ENCODE data around the gene UBP1. TPM values are rescaled to one million over a fixed set of nuclear protein-coding genes. Genes with fewer than 3 reads are reported as not detected.
"Not testable (repeated sequence)": the region's sequence is repeated elsewhere in the genome, so short reads cannot be mapped to it uniquely, and the experiment has no call there.

UBP1 gene
- total and polyA plus RNA-seq, 4 donors: 23.1 to 95.2 (median 45.9) TPM

- no peak overlapping the region for H3K4me3 ChIP-seq
- H3K4me1 ChIP-seq (ENCODE audit: control insufficient read depth in 5 of 5, insufficient read depth in 5 of 5, low read length in 5 of 5): no peaks in the 10 kb centered on the region
- 58 to 78% methylated on average over 3 of the region's 3 CpGs for WGBS, 2 donors
- no peaks in the 10 kb centered on the region for H3K27me3 ChIP-seq (ENCODE audit: control insufficient read depth in 3 of 3, insufficient read depth in 3 of 3, low read length in 2 of 3)
- H3K9ac ChIP-seq (ENCODE audit: insufficient read depth in 1 of 2, low read length in 2 of 2): no peak overlapping the region
- no peak overlapping the region for H3K27ac ChIP-seq (ENCODE audit: low read depth in 1 of 2, low read length in 1 of 2)
- no peak for DNase-seq
- H3K9me3 ChIP-seq (ENCODE audit: control insufficient read depth in 4 of 4, insufficient read depth in 3 of 4, low read length in 3 of 4): no peaks in the 10 kb centered on the region
- H3K36me3 ChIP-seq (ENCODE audit: control insufficient read depth in 4 of 4, insufficient read depth in 4 of 4, low read length in 4 of 4): peaks cover 8 to 16% (median 12%) of the 10 kb centered on the region in 4 donors
- no peak for TF ChIP-seq CTCF (IDR thresholded peaks at IDR 0.05; ENCODE audit: control extremely low read depth, extremely low read depth)
- no peak for ATAC-seq (ENCODE audit: insufficient read depth, low FRiP score)
These were observed 23.0 kb downstream of the UBP1 start for GRCh38 chr3:33417066-33417673.

- H3K4me1 ChIP-seq (ENCODE audit: control insufficient read depth in 5 of 5, insufficient read depth in 5 of 5, low read length in 5 of 5); H3K4me3 ChIP-seq; H3K9ac ChIP-seq (ENCODE audit: insufficient read depth in 1 of 2, low read length in 2 of 2); H3K27me3 ChIP-seq (ENCODE audit: control insufficient read depth in 3 of 3, insufficient read depth in 3 of 3, low read length in 2 of 3); H3K27ac ChIP-seq (ENCODE audit: low read depth in 1 of 2, low read length in 1 of 2); ATAC-seq (ENCODE audit: insufficient read depth, low FRiP score); DNase-seq; H3K9me3 ChIP-seq (ENCODE audit: control insufficient read depth in 4 of 4, insufficient read depth in 3 of 4, low read length in 3 of 4): not testable (repeated sequence)
- WGBS, 2 donors: 98 to 99% methylated on average over 3 of the region's 3 CpGs
- H3K36me3 ChIP-seq (ENCODE audit: control insufficient read depth in 4 of 4, insufficient read depth in 4 of 4, low read length in 4 of 4): peaks cover 22 to 44% (median 37%) of the 10 kb centered on the region in 4 donors
These were observed 29.4 kb downstream of the UBP1 start for GRCh38 chr3:33410816-33411215.

GRCh38 chr3:33403756-33404155, 36.4 kb downstream of the UBP1 start:
- 97 to 99% methylated on average over 6 of the region's 6 CpGs for WGBS, 2 donors
- Histone ChIP-seq H3K9me3 (ENCODE audit: control insufficient read depth in 4 of 4, insufficient read depth in 3 of 4, low read length in 3 of 4) (no peaks in the 10 kb centered on the region), H3K36me3 (ENCODE audit: control insufficient read depth in 4 of 4, insufficient read depth in 4 of 4, low read length in 4 of 4) (peaks cover 17 to 66% (median 54%) of the 10 kb centered on the region in 4 donors), H3K4me1 (ENCODE audit: control insufficient read depth in 5 of 5, insufficient read depth in 5 of 5, low read length in 5 of 5) (no peaks in the 10 kb centered on the region), H3K27ac (ENCODE audit: low read depth in 1 of 2, low read length in 1 of 2) (no peak overlapping the region), H3K9ac (ENCODE audit: insufficient read depth in 1 of 2, low read length in 2 of 2) (no peak overlapping the region), H3K27me3 (ENCODE audit: control insufficient read depth in 3 of 3, insufficient read depth in 3 of 3, low read length in 2 of 3) (no peaks in the 10 kb centered on the region), H3K4me3 (no peak overlapping the region)
- TF ChIP-seq CTCF (IDR thresholded peaks at IDR 0.05; ENCODE audit: control extremely low read depth, extremely low read depth): no peak
- DNase-seq (no peak), ATAC-seq (ENCODE audit: insufficient read depth, low FRiP score) (no peak)

- peaks cover 20 to 65% (median 51%) of the 10 kb centered on the region in 4 donors for H3K36me3 ChIP-seq (ENCODE audit: control insufficient read depth in 4 of 4, insufficient read depth in 4 of 4, low read length in 4 of 4)
- DNase-seq: no peak
- WGBS, 2 donors: 96 to 99% methylated on average over 3 of the region's 3 CpGs
These were observed 37.3 kb downstream of the UBP1 start for GRCh38 chr3:33402936-33403335.

More at GRCh38 chr3:33402936-33403335, 37.3 kb downstream of the UBP1 start:
- no peaks in the 10 kb centered on the region for H3K9me3 ChIP-seq (ENCODE audit: control insufficient read depth in 4 of 4, insufficient read depth in 3 of 4, low read length in 3 of 4)
- TF ChIP-seq CTCF (IDR thresholded peaks at IDR 0.05; ENCODE audit: control extremely low read depth, extremely low read depth): no peak
- no peak overlapping the region for H3K4me3 ChIP-seq
- no peaks in the 10 kb centered on the region for H3K27me3 ChIP-seq (ENCODE audit: control insufficient read depth in 3 of 3, insufficient read depth in 3 of 3, low read length in 2 of 3)
- ATAC-seq (ENCODE audit: insufficient read depth, low FRiP score): no peak
- H3K9ac ChIP-seq (ENCODE audit: insufficient read depth in 1 of 2, low read length in 2 of 2): no peak overlapping the region
- H3K4me1 ChIP-seq (ENCODE audit: control insufficient read depth in 5 of 5, insufficient read depth in 5 of 5, low read length in 5 of 5): no peaks in the 10 kb centered on the region
- H3K27ac ChIP-seq (ENCODE audit: low read depth in 1 of 2, low read length in 1 of 2): no peak overlapping the region

Data from lung (tissue), 12 donors.